ENCODE measurements around the gene APC2.

- TF ChIP-seq POLR2AphosphoS5 (IDR thresholded peaks at IDR 0.05; ENCODE audit: insufficient read depth in 1 of 2, low read depth in 1 of 2), result no peak
- TF ChIP-seq POLR2A (IDR thresholded peaks at IDR 0.05), result no peak
- TF ChIP-seq CTCF (IDR thresholded peaks at IDR 0.05), result no peak
These were observed 24.0 kb upstream of the APC2 start for GRCh38 chr19:1425902-1426301.
